GM19455 (cell line): ENCODE results near the gene WNT5A.

Experiments used
- ATAC-seq: cut with Tn5 transposase; IDR thresholded peaks from one replicate; pipeline ENCODE4 v1.9.1; 2021; ENCODE audit not compliant: unreplicated experiment

The WNT5A gene

GRCh38 chr3:55482496-55483195 lies 4.5 kb downstream of the WNT5A start:
- ATAC-seq: no peak

- ATAC-seq: no peak
These were observed 5.2 kb downstream of the WNT5A start for GRCh38 chr3:55481744-55482495.

- no peak for ATAC-seq
These were observed 6.0 kb downstream of the WNT5A start for GRCh38 chr3:55480911-55481743.

GRCh38 chr3:55477306-55478303 lies 9.5 kb downstream of the WNT5A start:
- ATAC-seq: no peak

DNA sequence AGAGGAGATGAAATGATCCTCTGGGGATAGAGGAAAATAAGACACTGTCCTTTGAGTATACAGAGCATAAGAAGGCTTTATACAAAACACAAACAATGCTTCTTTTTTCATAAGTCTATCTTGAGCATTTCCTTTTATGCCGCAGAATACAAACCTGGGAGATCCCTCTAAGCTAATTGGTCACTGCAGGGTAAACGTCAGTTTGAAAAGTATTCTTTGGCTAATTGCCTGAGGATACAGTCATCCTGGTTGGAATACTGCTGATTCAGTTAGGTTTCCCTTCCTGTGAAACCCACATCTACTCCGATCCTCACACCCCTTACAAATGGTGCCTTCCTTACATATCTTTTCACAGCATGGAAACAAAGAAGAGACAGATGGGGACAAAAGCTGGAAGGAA lies 10.6 kb downstream of the WNT5A start:
- ATAC-seq: no peak

DNA sequence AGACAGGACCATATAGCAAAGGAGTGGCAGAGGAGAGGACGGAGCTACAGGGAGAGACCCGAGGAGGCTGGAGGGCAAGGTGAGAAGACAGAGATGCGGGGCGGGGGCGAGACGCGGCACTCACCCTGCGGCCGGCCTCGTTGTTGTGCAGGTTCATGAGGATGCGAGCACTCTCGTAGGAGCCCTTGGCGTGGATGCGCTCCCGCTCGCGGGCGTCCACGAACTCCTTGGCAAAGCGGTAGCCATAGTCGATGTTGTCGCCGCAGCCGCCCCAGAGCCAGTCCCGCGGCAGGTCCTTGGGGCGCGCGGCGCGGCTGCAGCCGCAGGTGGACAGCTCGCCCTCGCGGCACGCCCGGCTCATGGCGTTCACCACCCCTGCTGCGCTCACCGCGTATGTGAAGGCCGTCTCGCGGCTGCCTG lies 12.9 kb downstream of the WNT5A start:
- no peak for ATAC-seq

DNA sequence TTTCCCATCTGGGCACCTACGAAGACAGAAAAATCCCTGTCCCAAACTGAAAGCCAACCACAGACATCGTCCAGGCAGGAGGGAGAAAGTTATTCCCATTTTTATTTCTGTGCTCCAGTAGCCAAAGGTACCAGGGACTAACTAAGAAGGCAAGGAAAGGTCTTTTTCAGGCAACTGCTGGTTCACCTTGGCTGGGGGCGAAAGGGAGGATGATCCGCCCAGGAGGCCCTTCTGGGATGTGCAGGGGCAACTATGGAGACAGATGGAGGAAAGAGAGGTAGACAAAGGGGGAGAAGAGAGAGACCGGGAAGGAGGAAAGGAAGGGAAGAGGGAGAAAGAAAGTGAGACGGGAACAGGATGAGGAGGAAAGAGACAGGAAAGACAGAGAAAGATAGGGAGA lies 13.3 kb downstream of the WNT5A start:
- ATAC-seq: no peak

DNA sequence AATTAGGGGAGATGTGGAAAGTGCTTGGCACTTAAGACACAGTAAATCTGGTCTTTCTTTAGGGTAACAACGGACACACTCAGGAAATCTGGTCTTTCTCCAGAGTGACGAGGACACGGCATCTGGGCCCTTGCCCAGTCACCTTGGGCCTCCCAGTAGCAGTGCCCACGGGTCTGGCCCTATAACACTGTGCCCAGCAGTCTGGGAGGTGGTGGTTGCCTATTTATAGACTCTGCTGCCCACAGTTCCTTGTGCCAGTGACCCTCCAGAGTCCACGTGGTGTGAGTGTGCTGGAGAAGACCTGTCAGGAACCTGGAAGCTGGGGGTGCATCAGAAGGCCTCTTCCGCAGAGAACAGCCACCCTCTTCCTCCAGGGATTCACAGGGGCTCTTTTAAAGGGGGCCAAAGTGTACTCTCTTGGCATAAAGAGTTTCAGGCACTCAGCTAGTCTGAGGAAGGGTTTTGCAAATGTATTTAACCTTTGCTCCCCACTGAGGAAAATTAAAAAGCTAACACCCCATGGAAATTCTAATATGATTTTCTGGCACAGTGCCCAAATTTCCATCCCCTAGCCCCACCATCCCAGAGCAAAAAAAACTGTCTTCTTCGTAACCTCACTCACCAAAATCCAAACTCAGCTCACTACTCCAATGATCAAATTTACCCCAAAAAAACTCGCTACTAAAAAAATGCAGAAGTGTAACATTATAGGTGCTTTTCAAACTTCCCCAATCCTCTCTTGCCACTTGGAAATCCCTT lies 15.4 kb downstream of the WNT5A start:
- no peak for ATAC-seq

GRCh38 chr3:55471084-55471483 lies 16.0 kb downstream of the WNT5A start:
- no peak for ATAC-seq

GRCh38 chr3:55469957-55470526 lies 17.1 kb downstream of the WNT5A start:
- ATAC-seq: no peak

DNA sequence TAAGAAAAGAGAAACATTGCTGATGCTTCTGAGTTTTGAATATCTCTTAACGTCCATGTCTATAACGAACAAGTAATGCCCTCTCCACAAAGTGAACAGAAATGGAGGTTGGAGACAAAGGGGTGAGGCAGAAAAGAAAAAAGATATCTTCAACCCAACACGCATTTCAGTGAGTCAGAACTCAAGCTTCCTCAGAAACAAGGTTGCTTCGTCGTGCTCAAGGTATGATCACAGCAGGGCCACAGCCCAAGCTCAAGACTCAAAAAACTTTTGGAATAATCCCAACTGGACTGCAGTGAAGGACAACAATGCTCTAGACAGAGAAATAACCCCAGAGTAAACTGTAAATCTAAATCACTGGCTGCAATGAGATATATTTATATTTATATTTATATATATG lies 18.9 kb downstream of the WNT5A start:
- ATAC-seq: no peak

DNA sequence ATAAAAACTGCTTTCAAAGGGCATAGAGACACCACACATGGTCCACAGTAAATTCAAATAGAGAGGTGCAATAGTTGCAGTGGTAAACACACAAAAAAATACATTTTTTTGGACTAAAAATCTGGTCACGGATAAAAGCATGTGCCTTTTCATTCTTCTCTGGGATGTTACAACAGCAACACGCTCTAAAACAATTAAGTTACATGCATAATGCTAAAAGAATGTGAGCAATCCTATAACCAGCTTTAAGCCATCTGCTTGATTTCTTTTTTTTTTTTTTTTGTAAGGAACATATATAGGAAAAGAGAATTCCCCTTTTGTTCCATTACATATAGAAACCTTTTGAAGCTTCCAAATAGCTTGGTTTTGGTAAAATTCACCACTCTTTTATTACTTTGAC lies 20.0 kb downstream of the WNT5A start:
- ATAC-seq: no peak

DNA sequence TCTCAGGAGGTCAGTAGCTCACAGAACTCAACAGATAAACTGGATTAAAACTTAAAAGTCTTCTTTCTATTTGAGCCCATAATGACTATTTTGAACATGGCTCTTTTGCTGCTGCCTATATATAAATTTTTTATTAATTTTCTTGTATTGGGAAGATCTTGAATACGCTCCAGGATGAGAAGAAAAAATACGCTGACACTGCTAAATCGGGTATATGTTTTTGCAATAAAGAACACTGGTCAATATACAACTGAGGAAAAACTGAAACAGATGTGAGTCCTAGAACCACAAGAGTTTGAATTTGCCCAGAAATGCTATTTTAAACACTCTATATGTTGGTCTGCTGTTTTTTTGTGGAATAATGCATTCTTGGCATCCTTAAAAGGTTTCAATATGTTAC lies 20.6 kb downstream of the WNT5A start:
- ATAC-seq: no peak

DNA sequence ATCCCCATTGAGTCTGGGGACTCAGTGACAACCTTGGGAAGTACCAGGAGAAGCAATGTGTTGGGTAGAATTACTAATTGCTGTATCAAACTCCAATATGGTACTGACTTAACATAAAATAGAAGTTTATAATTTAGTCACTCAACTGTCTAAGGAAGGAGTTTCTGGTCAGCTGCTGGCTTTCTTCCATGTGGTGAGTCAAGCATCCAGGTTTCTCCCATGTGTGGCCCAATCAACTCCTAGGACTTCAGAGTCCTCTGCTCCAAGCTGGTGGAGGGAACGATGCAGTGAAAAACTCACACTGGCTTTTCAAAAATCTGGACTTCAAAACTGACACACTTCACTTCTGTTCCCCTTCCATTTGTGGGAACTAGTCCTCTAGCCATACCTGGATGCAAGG lies 25.2 kb downstream of the WNT5A start:
- ATAC-seq: no peak

DNA sequence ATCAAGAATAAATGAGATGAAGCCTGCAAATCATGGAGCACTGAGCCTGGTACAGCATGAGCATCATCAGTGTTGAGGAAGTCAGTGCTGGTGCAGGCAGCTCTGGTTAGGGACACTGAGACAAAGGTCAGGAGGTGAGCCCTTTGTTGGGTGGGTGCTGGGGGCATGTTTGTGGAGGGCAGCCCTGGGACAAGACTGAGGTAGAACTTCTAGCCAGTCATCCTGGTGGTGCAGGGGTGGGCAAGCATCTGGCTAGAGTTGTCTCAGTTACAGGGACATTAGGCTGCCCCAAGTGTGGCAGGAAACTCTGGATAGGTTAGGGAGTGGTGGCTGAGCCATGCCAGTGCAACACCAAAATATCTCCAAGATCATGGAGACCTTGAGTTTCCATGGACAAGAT lies 27.3 kb downstream of the WNT5A start:
- ATAC-seq: no peak

GRCh38 chr3:55458181-55458790 lies 28.8 kb downstream of the WNT5A start:
- no peak for ATAC-seq

DNA sequence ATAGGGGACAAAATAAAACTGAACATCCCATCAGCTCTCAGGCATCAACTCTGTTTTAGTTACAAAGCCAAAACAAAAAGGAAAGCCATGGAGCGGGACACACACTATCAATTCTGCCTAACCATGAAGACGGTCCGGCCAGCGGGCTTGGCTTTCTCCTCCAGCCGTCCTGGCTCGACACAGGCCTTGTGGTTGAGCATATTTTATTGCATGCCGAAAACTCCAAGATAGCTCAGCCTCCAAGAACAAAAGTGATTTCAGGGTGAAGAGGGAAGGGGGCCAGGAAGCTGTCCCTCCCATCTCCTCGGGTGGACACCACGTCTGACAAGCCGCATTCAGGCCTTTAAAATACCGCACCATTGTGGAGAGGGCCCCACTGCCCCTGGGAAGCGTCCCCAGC lies 31.2 kb downstream of the WNT5A start:
- no peak for ATAC-seq

GRCh38 chr3:55454611-55455010 lies 32.5 kb downstream of the WNT5A start:
- ATAC-seq: no peak

DNA sequence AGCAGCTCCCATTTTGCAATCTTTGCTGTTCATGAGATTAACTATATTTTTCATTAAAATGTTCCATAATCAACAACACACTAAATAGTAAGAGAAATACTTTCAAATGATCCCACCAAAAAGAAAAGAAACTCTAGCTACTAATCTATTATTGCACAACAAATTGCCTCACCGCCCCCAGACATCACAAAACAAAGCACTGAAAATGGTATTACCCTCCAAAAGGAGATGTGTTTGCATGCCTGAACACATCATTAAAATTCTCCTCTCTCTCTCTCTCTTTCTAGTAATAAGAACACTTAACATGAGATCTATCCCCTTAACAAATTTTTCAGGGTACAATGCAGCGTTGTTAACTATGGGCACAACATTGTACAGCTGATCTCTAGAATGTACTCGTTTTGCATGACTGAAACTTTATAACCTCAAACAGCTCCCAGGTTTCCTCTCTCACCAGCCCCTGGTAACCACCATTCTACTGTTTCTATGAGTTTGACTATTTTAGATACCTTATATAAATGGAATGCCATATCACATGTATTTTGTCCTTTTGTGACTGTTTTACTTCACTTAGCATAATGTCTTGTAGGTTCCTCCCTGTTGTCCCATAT lies 33.1 kb downstream of the WNT5A start:
- ATAC-seq: no peak
